CD1c-positive myeloid dendritic cell (primary cell): ENCODE results near the gene TOR1A.
"Not testable (repeated sequence)": the region's sequence is repeated elsewhere in the genome, so short reads cannot be mapped to it uniquely, and the experiment has no call there.

Experiments
- DNase-seq: peaks from one replicate; pipeline ENCODE4 v3.0.0-alpha.2; 2016; ENCODE audit errors: extremely low spot score

Gene TOR1A

GRCh38 chr9:129822898-129823541 lies 916 bp downstream of the TOR1A start:
- DNase-seq: peak; percentile 9

- peak; percentile 92 for DNase-seq
Observed at GRCh38 chr9:129816501-129817435, 7.2 kb downstream of the TOR1A start.

GRCh38 chr9:129815278-129815677 lies 8.7 kb downstream of the TOR1A start:
- no peak for DNase-seq

- DNase-seq: peak; percentile 64
Observed at GRCh38 chr9:129814432-129815223, 9.3 kb downstream of the TOR1A start.

- no peak for DNase-seq
Observed at GRCh38 chr9:129813661-129814060, 10.3 kb downstream of the TOR1A start.

GRCh38 chr9:129812385-129812784 lies 11.6 kb downstream of the TOR1A start:
- no peak for DNase-seq

- no peak for DNase-seq
Observed at GRCh38 chr9:129811967-129812363, 12.0 kb downstream of the TOR1A start.

- DNase-seq: no peak
Observed at GRCh38 chr9:129810788-129811187, 13.1 kb downstream of the TOR1A start.

- no peak for DNase-seq
Observed at GRCh38 chr9:129810116-129810515, 13.8 kb downstream of the TOR1A start.

- no peak for DNase-seq
Observed at GRCh38 chr9:129809346-129809745, 14.6 kb downstream of the TOR1A start.

GRCh38 chr9:129806061-129806460 lies 17.9 kb downstream of the TOR1A start:
- peak; percentile 24 for DNase-seq

- DNase-seq: no peak
Observed at GRCh38 chr9:129803676-129804060, 20.3 kb downstream of the TOR1A start.

GRCh38 chr9:129802833-129803675 lies 20.9 kb downstream of the TOR1A start, which contains the start of gene TOR1B:
Gene TOR1B (plus strand): TSS chr9:129803184. CDS start chr9:129803213, 29 bp downstream.
- DNase-seq: peak; percentile 98

GRCh38 chr9:129801504-129801903 lies 22.4 kb downstream of the TOR1A start:
- no peak for DNase-seq

GRCh38 chr9:129798973-129799372 lies 25.0 kb downstream of the TOR1A start:
- DNase-seq: no peak

- DNase-seq: not testable (repeated sequence)
Observed at GRCh38 chr9:129796029-129796428, 27.9 kb downstream of the TOR1A start.

- no peak for DNase-seq
Observed at GRCh38 chr9:129794549-129794948, 29.4 kb downstream of the TOR1A start.

GRCh38 chr9:129786481-129786880 lies 37.5 kb downstream of the TOR1A start:
- DNase-seq: no peak

- DNase-seq: no peak
Observed at GRCh38 chr9:129785866-129786265, 38.1 kb downstream of the TOR1A start.

- not testable (repeated sequence) for DNase-seq
Observed at GRCh38 chr9:129784970-129785369, 39.0 kb downstream of the TOR1A start.
